ENCODE data around the gene MIPEP.

MIPEP gene

GRCh38 chr13:23843436-23843835 lies 45.8 kb downstream of the MIPEP start:
- Mint-ChIP-seq H3K36me3 (ENCODE audit: low read depth) (peaks cover 10% of the 10 kb centered on the region), H3K27ac (peak overlapping the region; percentile 52), H3K4me3 (no peak overlapping the region), H3K9me3 (no peaks in the 10 kb centered on the region), H3K4me1 (peaks cover 37% of the 10 kb centered on the region), H3K27me3 (ENCODE audit: low read depth, poor library complexity) (no peaks in the 10 kb centered on the region)
- no peak for TF ChIP-seq CTCF (IDR thresholded peaks at IDR 0.05)
- DNase-seq: no peak

- DNase-seq: no peak
- Mint-ChIP-seq H3K36me3 (ENCODE audit: low read depth) (peaks cover 11% of the 10 kb centered on the region), H3K27ac (peak overlapping the region; percentile 17), H3K4me1 (peaks cover 30% of the 10 kb centered on the region), H3K4me3 (no peak overlapping the region), H3K27me3 (ENCODE audit: low read depth, poor library complexity) (no peaks in the 10 kb centered on the region), H3K9me3 (no peaks in the 10 kb centered on the region)
- TF ChIP-seq CTCF (IDR thresholded peaks at IDR 0.05): no peak
Measured at GRCh38 chr13:23842406-23842805, 46.8 kb downstream of the MIPEP start.

GRCh38 chr13:23833733-23834611 lies 55.2 kb downstream of the MIPEP start:
- no peak overlapping the region for H3K27ac Mint-ChIP-seq
- H3K36me3 Mint-ChIP-seq (ENCODE audit: low read depth): peaks cover 29% of the 10 kb centered on the region
- no peak overlapping the region for H3K4me3 Mint-ChIP-seq
- peaks cover 5% of the 10 kb centered on the region for H3K4me1 Mint-ChIP-seq
- DNase-seq: no peak
- TF ChIP-seq CTCF (IDR thresholded peaks at IDR 0.05): no peak
- H3K27me3 Mint-ChIP-seq (ENCODE audit: low read depth, poor library complexity): peaks cover 2% of the 10 kb centered on the region
- H3K9me3 Mint-ChIP-seq: no peaks in the 10 kb centered on the region

- no peaks in the 10 kb centered on the region for H3K27me3 Mint-ChIP-seq (ENCODE audit: low read depth, poor library complexity)
- H3K4me3 Mint-ChIP-seq: no peak overlapping the region
- H3K36me3 Mint-ChIP-seq (ENCODE audit: low read depth): peaks cover 61% of the 10 kb centered on the region
- no peak for TF ChIP-seq CTCF (IDR thresholded peaks at IDR 0.05)
- H3K27ac Mint-ChIP-seq: no peak overlapping the region
- no peak for DNase-seq
- no peaks in the 10 kb centered on the region for H3K4me1 Mint-ChIP-seq
- peaks cover 42% of the 10 kb centered on the region for H3K9me3 Mint-ChIP-seq
Measured at GRCh38 chr13:23828866-23829265, 60.3 kb downstream of the MIPEP start.

- DNase-seq: no peak
- peaks cover 42% of the 10 kb centered on the region for H3K9me3 Mint-ChIP-seq
- no peak overlapping the region for H3K4me3 Mint-ChIP-seq
- H3K27me3 Mint-ChIP-seq (ENCODE audit: low read depth, poor library complexity): no peaks in the 10 kb centered on the region
- no peak for TF ChIP-seq CTCF (IDR thresholded peaks at IDR 0.05)
- H3K4me1 Mint-ChIP-seq: peaks cover under 1% of the 10 kb centered on the region
- no peak overlapping the region for H3K27ac Mint-ChIP-seq
- H3K36me3 Mint-ChIP-seq (ENCODE audit: low read depth): peaks cover 63% of the 10 kb centered on the region
Measured at GRCh38 chr13:23828086-23828485, 61.1 kb downstream of the MIPEP start.

GRCh38 chr13:23825179-23825578 lies 64.0 kb downstream of the MIPEP start:
- H3K36me3 Mint-ChIP-seq (ENCODE audit: low read depth): peaks cover 75% of the 10 kb centered on the region
- H3K4me1 Mint-ChIP-seq: peaks cover 19% of the 10 kb centered on the region
- TF ChIP-seq CTCF (IDR thresholded peaks at IDR 0.05): no peak
- H3K27ac Mint-ChIP-seq: no peak overlapping the region
- DNase-seq: no peak
- no peaks in the 10 kb centered on the region for H3K27me3 Mint-ChIP-seq (ENCODE audit: low read depth, poor library complexity)
- H3K4me3 Mint-ChIP-seq: no peak overlapping the region
- H3K9me3 Mint-ChIP-seq: peaks cover 45% of the 10 kb centered on the region

Measured in nephron progenitor cell (in vitro differentiated cells).